ENCODE data around the gene SDF4.
"Not testable (repeated sequence)": the region's sequence is repeated elsewhere in the genome, so short reads cannot be mapped to it uniquely, and the experiment has no call there.

SDF4 gene

DNA sequence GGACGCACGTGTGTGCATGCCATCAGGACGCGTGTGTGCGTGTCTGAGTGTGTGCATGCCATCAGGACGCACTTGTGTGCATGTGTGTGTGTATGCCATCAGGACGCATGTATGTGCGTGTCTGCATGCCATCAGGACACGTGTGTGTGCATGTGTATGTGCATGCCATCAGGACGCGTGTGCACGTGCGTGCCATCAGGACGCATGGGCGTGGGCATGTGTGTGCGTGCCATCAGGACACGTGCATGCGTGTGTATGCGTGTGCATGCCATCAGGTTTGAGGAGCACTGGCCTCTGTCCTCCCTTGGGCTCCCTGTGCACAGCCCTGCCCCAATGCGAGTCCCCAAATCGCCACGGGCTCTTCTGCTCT, 27.3 kb upstream of the SDF4 start:
- DNase-seq = no peak

DNA sequence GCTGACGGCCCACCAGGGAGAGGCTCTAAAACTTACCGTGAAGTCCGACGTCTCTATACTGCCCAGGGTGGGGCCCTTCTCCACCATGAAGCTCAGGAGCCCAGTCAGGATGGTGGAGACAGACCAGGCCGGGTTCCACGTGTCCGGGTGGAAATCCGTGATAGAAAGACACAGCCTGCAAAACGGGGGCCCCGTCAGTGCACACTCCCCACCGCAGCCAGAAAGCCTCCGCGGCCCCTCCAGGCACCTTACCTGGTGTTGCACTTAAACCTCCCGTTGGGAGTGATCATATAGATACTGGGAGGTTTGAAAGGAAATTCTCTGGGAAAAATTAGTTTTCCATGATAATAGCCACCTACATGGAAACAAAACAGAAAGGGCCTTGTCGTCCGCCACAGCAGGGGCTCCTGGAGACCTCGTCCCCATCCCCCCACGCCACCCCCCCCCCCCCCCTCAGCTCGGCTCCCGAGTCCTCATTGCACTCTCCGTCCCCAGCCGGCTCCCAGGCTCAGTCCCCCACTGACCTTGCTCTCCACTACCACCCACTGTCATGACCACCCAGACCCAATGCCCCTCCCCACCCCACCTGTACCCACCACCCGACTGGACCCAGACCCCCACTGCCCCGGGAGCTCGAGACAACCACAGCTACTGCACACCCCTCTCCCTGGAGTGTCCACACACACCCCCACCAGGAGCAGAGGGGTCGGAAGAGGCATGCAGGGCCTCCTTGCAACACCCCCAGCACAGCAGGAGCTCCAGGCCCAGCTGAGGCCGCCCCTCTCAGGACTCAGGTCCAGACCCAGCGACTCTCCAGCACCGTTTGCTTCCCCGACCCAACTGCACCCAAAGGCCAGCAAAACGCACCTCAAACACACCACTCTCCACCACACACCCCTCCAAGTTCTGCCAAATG, 25.4 kb upstream of the SDF4 start:
- no peak for DNase-seq

DNA sequence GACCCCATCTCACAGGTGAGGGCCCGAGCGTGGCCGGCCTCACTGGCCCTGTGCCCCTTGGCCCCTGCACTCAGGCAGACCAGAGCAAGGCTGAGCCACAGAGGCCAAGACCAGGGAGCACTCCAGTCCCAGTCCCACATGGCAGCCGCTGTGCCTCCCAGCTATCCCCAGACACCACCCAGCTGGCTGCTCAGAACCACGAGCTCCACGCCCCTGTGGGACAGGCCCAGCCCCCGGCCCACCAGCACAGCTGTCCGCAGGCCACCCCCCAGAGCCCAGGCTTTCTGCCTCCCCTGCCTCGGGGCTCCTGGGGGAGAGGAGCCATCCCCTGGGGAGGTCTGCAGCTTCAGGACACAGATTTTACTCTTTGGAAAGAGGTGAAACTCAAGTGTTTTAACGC, 23.8 kb upstream of the SDF4 start:
- DNase-seq = no peak

DNA sequence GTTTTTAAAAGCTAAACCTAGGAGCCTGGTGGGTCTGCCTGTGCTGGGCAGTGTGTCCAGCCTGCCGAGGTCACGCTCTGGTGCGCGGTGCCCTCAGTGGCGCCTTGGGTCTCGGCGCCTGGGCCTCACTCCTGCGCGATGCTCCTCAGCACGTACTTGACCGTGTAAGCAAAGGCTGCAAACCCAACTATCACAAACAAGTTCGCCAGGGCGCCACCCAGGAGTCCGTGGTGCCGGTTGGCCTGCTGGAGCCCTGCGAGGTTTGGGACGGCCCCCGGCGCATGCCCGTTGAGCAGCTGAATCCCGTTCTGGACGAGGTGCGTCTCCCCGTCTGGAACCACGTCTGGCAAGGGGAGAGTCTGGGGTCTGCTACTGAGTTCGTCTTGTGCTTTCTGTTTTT, 23.3 kb upstream of the SDF4 start:
- DNase-seq = no peak

DNA sequence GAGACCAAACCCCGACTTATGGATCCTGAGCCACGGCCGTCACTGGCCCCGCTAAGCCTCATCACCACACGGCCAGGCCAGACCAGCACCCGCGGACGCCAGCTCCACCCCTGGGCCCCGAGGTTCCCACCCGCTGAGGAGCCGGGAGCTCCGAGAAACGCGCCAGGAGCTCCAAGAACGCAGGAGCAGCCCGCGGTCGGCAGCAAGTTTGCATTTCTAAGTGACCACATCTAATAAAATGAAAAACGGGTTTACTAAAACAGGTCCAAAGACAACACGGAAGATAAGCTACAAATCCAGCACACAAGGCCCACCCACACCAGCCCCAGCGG, 22.8 kb upstream of the SDF4 start:
- DNase-seq = no peak

DNA sequence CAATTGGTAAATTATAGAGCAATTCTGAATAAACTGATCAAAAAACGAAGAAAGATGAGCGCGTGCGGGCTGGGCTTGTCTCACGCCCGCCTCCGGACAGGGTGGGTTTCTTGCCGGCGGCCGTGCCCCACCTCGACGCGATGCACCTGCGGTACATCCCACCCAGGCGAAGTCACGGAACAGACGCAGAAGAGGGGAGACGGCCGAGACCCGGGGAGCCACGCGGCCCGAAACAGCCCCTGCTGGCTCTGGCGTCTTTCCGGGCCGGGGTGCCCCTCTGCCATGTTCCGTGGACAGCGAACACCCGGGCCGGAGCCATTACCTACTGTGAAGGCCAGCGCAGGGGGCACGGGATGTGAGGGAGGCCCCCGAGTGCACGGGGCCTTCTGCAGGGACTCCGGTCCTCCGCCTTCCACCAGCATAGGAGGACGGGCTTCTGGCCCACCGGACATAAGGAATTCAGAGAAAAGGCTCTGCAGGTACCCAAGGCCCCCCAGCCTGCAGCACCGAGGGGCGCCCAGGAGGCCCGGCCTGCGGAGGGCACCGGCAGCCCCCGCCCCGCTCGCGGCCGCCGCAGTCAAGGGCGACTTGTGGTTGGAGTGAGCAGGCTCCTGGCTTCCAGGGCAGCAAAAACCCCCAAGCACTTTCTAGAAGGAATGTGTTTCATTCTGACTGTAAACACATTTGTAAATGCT, 22.3 kb upstream of the SDF4 start:
- no peak for DNase-seq

DNA sequence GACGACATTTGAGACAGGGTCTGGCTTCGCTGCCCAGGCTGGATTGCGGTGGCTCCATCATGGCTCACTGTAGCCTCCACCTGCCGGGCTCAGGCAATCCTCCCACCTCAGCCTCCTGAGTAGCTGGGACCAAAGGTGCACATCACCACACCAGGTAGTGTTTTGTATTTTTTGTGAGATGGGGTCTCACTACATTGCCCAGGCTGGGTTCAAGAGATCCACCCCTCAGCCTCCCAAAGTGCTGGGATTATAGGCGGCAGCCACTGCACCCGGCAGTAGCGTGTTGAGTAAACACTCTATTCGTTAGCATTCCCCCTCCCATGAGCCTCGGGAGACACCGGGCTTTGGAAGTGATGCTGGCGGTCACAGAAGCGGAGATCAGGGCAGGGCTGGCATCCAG, 21.5 kb upstream of the SDF4 start:
- no peak for DNase-seq

DNA sequence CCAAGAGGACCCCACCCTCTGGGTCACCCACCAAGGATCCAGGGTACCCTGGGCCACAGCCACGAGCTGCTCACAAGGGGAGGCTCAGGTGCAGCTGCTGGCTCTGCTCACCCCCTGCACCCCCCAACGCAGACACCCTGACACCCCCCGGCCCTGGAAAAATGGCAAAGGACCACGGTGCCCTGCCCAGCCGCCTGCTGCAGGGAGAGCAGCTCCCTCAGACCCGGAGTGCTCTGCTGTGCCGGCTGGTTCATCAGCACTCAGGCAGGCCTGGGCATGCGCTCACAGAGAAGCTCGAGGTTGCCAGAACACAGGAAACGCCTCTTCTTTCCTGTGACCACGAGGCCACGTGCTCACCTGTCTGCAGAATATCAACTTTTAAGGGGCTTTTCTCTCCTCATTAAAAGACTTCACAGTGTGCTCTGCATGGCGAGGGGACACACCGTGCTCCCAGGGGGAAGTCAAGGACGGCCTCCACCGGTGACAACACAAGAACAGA, 19.0 kb upstream of the SDF4 start:
- DNase-seq = no peak

DNA sequence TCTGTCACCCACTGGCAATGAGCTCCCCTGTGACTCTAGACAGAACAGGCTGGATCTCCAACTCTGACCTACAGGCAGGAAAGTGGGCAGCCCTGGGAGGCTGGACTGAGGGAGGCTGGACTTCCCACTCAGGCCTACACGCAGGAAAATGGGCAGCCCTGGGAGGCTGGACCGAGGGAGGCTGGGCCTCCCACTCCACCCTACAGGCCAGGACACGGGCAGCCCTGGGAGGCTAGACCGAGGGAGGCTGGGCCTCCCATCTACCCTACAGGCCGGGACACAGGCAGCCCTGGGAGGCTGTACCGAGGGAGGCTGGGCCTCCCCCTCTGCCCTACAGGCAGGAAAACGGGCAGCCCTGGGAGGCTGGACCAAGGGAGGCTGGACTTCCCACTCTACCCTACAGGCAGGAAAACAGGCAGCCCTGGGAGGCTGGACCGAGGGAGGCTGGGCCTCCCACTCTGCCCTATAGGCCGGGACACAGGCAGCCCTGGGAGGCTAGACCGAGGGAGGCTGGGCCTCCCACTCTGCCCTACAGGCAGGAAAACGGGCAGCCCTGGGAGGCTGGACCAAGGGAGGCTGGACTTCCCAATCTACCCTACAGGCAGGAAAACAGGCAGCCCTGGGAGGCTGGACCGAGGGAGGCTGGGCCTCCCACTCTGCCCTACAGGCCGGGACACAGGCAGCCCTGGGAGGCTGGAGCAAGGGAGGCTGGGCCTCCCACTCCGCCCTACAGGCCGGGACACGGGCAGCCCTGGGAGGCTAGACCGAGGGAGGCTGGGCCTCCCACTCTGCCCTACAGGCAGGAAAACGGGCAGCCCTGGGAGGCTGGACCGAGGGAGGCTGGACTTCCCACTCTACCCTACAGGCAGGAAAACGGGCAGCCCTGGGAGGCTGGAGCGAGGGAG, 16.5 kb upstream of the SDF4 start:
- DNase-seq = not testable (repeated sequence)

DNA sequence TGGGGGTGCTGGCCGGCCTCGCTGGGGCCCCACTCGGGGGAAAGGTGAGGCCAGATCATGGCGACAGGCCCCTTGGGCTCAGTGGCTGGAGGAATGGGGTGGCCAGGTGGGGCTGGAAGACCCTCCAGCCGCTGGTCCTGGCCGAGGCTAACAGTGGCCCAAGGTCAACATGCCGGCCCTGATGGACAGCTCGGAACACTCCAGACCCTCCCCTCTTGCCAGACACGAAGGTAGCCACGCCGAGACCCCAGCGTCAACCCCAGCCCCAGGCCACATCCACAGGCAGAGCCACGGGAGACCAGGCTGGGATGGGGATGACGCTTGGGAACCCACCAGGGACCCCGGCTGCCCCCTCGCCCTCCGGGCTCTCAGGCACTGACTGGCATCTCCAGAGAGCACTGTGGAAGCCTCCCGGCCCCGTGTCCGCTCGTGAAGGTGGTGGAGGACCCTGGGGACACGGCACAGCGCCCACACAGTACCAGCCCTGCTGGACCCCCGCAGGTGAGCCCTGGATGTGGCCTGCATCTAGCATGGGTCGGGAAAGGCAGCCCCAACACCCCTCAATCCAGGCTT, 15.6 kb upstream of the SDF4 start:
- no peak for DNase-seq

DNA sequence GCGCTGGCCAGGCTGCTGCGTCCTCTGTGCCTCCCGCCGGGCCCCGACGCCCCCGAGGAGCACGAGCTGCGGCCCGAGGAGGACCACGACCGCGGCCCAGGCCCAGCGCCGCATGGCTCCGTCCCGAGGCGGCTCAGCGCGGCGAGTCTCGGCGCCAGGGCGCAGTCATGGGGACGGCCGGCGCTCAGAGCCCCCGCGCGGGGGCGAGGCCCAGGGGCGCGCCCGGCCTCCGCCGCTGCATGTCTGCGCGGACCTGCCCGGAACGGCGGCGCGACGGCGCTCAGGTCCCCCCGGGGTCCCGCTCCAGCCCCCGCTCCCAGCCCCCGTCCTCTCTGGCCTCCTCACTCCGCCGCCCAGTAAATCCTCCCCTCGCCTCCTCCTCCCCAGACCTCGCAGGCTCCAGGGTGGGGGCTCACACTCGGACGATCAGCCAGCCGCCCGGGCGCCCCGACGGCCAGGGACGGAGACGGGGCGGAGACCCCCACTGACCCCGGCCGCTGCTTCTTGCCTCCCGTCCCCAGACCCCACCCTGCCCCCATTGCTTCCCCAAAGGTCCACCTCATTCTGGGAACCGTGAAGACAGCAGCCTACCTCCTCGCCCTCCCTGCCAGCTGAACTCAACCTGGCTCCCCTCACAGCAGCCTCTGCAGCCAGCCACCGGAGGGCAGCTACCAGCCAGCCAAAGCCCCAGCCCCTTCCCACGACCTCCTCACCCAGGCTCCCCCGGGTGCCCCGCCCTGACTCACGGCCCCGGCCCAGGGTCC, 15.0 kb upstream of the SDF4 start, which contains the start of gene C1QTNF12:
Gene C1QTNF12 (minus strand): TSS at position 146 of the 764 bp plus-strand sequence. CDS start 32 bp downstream, at position 114.
- no peak for DNase-seq

DNA sequence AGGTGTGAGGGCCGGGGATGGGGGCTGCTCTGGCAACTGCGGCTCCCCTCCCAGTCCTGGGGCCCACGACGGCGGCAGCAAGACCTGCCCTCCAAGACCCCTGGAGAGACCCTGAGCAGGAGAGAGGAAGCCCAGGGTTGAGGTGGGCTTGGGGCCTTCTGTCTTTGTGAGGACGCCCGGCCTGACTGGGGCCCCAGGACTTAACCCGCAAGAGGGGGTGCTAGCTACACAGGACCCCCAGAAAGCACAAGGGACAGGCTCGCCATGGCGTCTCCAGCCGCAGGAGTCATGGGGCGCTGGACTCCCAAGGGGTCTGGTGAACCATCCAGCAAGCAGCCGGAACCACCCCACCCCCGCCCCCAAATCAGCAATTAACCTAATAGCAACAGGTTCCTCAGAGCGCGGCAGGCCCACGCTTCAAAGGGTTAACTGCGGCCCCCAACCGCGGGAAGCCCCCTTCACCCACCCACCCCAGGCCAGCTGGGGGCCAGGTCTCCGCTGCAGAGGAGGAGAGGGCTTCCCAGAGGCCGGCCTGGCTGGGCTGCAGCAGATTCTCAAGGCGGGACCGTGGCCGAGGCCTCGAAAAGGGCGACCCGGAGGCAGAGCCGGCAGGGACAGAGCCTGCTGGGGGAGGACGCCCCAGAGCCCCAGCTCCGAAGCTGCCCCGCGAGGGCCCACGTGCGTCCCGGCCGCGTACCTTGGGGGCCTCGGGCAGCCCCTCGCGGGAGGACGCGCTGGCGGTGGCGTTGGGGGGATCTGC, 14.2 kb upstream of the SDF4 start:
- DNase-seq = no peak

DNA sequence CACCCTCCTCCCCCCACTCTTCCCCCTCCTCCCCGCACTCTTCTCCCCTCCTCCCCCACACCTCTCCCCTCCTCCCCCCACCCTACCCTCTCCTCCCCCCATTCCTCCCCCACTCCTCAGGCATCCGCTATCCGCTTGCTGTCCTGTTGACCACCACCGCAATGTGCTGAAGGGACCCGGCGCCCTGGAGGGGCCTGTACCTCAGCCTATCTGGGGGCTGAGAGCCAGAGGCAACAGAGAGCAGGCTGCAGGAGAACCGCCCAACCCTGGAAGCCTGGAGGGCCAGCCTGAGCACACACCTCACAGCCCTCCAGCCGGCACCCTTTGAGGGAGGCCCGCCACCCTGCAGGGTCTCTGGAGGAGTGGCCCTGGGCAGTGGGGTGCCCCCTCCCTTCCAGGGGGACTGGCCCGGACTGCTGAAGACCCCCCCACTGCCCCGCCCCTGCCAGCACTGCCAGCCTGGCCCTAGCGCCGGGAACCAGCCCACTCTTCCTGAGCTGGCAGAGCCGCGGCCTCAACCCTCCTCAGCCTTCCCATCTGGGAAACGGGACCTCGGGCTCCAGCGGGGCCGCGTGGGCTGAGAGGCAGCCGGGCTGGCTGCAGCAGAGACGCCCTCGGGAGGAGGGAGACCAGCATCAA, 13.5 kb upstream of the SDF4 start:
- DNase-seq = no peak

DNA sequence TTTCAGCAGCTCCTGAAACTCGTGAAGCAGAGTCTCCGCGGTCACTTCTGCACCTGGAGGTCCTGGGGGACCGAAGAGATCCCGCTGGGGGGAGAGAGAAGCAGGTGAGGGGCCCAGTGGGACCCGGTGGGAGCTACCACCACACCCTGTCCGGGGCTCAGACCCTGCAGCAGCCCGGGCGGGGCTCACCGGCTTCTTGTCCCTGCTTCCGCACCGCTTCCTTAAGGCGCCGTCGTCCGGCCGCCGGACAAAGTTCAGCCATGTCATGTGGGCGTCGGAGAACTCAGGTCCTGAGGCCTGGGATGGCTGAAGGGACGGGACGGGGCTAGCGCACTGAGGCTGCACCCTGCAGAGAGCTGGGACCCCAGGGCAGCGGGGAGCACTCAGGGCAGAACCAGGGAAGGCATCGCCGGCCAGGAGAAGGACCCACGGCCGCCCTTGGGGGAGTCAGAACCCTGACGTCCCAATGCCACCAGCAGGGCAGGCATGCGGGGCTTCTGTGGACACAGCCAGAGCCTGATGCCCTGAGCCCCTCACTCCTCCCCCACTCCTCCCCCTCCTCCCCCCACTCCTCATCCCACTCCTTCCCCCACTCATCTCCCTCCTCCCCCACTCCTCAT, 12.5 kb upstream of the SDF4 start:
- no peak for DNase-seq

DNA sequence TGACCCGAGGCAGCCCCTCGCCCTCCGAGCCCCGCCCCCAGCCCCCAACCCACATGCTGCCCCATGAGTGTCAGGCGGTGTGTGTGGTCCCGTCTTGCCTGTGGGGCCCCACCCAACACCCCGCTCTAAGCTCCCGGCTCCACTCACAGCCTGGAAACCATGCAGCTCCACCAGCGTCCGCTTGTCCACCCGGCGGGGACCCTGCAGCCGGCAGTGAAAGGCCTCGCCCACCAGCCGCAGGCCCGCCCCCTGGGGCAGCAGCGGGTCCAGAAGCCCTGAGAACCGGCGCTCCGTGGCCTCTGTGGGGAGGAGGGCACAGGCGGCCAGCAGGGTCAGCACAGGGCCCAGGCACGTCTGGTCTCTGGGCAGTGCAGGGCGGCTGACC, 12.0 kb upstream of the SDF4 start:
- no peak for DNase-seq

DNA sequence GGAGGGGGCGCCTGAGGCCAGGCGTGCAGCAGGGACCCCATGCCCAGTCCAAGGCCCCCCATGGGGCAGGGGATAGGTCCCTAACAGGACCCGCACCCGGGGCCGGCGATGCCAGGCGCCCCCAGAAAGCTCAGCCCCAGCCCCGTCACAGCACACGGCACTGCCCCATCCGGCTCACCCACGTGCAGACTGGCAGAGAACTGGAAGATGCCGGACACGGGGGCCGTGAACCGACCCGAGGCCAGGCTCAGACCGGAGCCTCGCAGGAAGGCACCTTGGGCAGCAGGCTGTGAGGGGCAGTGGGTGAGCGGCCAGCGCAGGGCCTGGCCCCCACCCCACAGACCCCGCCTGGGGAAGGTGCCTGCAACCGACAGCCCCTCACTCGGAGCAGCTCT, 11.5 kb upstream of the SDF4 start:
- DNase-seq = no peak

DNA sequence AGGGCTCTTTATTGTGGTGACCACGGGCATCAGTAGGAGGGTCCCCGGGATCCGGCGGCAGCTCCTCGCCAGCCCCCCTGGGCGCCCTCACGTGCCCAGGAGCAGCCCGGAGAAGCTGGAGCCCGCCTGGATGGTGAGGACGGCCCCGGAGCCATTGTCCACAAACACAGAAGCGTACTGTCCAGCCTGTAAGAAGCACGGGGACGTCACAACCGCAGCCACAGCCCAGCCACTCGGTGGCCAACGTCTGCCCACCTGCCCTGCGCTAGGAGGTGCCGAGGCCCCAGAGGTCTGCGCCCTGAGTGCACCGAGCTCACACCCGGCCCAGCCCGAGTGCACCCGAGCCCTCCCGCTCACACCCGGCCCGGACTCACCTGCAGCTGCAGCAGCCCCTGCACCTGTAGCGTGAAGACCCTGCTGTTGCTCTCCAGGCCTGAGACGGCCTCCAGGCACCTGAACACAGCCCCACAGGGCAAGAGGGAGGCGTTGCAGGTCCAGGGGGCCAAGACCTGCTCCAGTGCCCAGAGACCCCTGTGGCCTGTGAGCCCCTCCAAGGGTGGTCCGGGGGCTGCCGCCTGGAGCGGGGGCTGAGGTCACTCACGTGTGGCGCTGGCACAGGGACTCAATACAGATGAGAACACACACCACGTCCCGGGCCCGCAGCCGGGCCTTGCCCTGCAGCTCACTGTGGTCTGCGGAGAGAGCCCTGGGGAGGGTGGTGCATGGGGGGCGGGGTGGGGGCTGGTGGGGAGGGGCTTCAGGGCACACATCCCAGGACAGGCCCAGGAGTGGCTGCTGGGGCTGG, 10.9 kb upstream of the SDF4 start:
- DNase-seq = no peak

DNA sequence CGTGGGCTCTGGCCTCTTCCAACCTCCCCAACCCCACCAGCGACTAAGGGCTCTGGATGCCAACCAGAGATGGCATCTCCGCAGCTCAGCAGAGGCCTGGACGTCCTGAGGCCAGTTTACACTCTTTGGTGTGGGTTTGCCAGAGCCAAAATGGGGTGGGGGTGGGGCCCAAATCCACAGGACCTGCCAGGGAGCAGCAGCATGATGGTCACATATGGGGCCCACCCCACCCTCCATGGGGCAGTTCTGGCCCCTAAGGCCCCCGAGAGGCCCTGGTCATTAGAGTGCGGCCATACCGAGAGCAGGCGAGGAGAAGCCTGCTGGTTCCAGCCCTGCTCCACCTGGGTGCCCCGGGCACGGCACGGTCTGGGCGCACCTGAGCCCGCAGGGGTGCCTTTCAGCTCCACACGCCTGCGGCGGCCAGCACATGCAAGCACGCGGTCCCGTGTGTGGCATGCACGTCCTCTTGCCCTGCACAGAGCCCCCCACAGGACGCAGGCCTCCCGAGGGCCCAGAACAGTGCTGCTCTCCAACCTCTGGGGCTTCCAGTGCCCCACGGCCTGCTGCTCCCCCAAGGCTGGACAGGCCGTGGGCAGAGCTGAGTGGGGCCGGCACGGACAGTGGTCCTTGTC, 9.9 kb upstream of the SDF4 start:
- DNase-seq = no peak
